GM12875 (cell line): ENCODE data around the gene CNTN5.

ENCODE experiments used
- H3K4me3 ChIP-seq: one replicate; pipeline ENCODE4 v1.5.1; 2011; ENCODE audit warnings: low read depth, low read length, control low read depth
- CTCF ChIP-seq: IDR thresholded peaks from 2 replicates; pipeline ENCODE4 v1.5.1; 2011; ENCODE audit warnings: low read depth, mild to moderate bottlenecking, control low read depth, inconsistent platforms, low read length, moderate library complexity, borderline replicate concordance; ENCODE audit not compliant: insufficient read depth

CNTN5 gene

GRCh38 chr11:100328626-100329340, 1308.0 kb downstream of the CNTN5 start:
- TF ChIP-seq CTCF: no peak
- no peak overlapping the region for H3K4me3 ChIP-seq

- no peak overlapping the region for H3K4me3 ChIP-seq
- TF ChIP-seq CTCF: no peak
Measured at GRCh38 chr11:100329352-100329751, 1308.6 kb downstream of the CNTN5 start.

GRCh38 chr11:100336873-100337272, 1316.1 kb downstream of the CNTN5 start:
- H3K4me3 ChIP-seq: no peak overlapping the region
- no peak for TF ChIP-seq CTCF

DNA sequence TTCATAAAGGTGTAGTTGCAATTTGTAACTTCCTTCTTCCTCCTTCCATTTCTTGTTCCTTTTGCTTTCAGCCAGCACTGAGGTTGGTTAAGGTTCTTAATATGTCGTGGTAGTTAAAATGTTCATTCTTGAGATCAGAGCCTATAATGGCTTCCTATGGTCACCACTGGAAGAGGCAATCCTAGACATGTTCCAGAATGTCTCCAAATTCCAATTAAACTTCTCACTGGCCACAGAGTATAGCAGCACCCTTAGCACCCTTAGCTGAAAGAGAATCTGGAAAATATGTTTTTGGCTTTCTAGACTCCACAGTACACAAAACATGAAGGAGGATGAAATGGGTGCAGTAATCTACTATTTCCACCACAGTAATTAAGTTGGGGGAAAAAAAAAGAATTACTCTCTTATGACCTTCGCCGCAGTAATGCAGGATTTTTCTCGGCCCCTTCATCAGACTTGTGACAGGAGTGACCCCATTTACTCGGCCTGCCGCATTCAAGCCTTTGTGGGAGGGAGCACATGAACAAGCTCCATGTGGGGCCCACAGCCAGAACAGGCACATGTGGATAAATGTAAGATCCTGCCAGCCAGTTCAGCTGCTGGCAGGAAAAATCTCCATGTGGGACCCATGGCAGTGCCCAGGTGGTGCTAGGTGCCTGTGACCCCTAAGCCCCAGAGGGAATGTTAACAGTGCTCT, 1317.5 kb downstream of the CNTN5 start:
- no peak overlapping the region for H3K4me3 ChIP-seq
- no peak for TF ChIP-seq CTCF

GRCh38 chr11:100340466-100341319, 1319.9 kb downstream of the CNTN5 start:
- no peak for TF ChIP-seq CTCF
- H3K4me3 ChIP-seq: no peak overlapping the region

DNA sequence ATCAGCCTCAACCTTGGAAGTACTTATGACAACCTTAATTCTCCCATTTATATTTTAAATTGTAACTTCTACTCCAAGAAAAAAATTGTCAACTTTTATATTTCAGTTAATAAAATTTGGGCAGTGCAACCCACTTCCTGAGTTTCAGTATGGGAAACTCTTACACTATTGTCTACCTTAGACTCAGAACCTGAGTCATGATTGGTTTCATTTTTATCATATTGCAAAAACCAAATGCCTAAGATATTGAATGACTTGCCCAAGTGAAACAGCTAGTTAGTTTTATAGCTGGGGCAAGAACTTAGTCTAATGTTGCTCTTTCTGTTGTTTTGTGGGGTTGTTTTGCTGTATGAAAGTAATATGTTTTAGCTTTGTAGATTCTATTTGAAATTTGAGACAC, 1332.3 kb downstream of the CNTN5 start:
- no peak for TF ChIP-seq CTCF
- no peak overlapping the region for H3K4me3 ChIP-seq
